ENCODE data around the gene SYT5. TPM values are rescaled to one million over a fixed set of nuclear protein-coding genes. Genes with fewer than 3 reads are reported as not detected.
A peak's percentile ranks its signal among the peaks of the same experiment; 100 is the strongest.

Gene SYT5
- total RNA-seq, 2 experiments from 2014 or later, result 0.84 TPM; not detected in 1

GRCh38 chr19:55160986-55161365, 19.1 kb downstream of the SYT5 start:
- ChIA-PET CTCF (ENCODE audit: unreplicated experiment) (interaction anchor here (0.6 to 1.5 kb wide), 2 partner anchors 9 kb away, joined by 3 to 4 read pairs; no protein-coding TSS in a partner anchor), POLR2A (no interaction called here)
- peaks cover 5% of the 10 kb centered on the region for H3K4me1 ChIP-seq (ENCODE audit: insufficient read depth, low read length, poor library complexity, severe bottlenecking)
- BruUV-seq (replicated peaks), result no TSS peak
- peak overlapping the region; percentile 22 for H3K4me3 ChIP-seq (ENCODE audit: low read depth, low read length, poor library complexity, severe bottlenecking)
- H3K4me2 ChIP-seq (ENCODE audit: low read length), result 0 out of 2 replicates have a peak overlapping the region, but pooled peaks have one; percentile 18
- no peak overlapping the region for H2AFZ ChIP-seq (ENCODE audit: low read length)
- no peaks in the 10 kb centered on the region for H3K36me3 ChIP-seq (ENCODE audit: insufficient read depth, low read length)
- DNase-seq (ENCODE audit: low spot score), result no peak
- H3K27ac ChIP-seq (ENCODE audit: low read depth, low read length, poor library complexity, severe bottlenecking), result no peak overlapping the region
- intact Hi-C loops (cut with micrococcal nuclease; ENCODE audit: unreplicated experiment), result loop anchor here (1.0 to 5.0 kb wide), 3 partner anchors 20 to 279 kb away; no protein-coding TSS in a partner anchor
- no peaks in the 10 kb centered on the region for H3K9me2 ChIP-seq (ENCODE audit: insufficient read depth, low read length)
- no peaks in the 10 kb centered on the region for H3K9me3 ChIP-seq (ENCODE audit: low read length)
- TF ChIP-seq CTCF (conservative IDR thresholded peaks at IDR 0.05; ENCODE audit: low read length) (no peak), EZH2phosphoT487 (IDR thresholded peaks at IDR 0.05; ENCODE audit: borderline replicate concordance, low read depth, low read length) (no peak)
- no peaks in the 10 kb centered on the region for H3K79me2 ChIP-seq (ENCODE audit: insufficient read depth, low read depth, low read length)
- no peaks in the 10 kb centered on the region for H4K20me1 ChIP-seq (ENCODE audit: insufficient read depth, low read length)

- Histone ChIP-seq H3K36me3 (ENCODE audit: insufficient read depth, low read length) (no peaks in the 10 kb centered on the region), H3K4me2 (ENCODE audit: low read length) (peak overlapping the region; percentile 18; the same call in 1 of the 2 replicates), H3K27ac (ENCODE audit: low read depth, low read length, poor library complexity, severe bottlenecking) (no peak overlapping the region), H3K4me3 (ENCODE audit: low read depth, low read length, poor library complexity, severe bottlenecking) (peak overlapping the region; percentile 22), H2AFZ (ENCODE audit: low read length) (no peak overlapping the region), H3K4me1 (ENCODE audit: insufficient read depth, low read length, poor library complexity, severe bottlenecking) (peaks cover 5% of the 10 kb centered on the region), H3K9me3 (ENCODE audit: low read length) (no peaks in the 10 kb centered on the region), H3K9me2 (ENCODE audit: insufficient read depth, low read length) (no peaks in the 10 kb centered on the region), H3K79me2 (ENCODE audit: insufficient read depth, low read depth, low read length) (no peaks in the 10 kb centered on the region), H4K20me1 (ENCODE audit: insufficient read depth, low read length) (no peaks in the 10 kb centered on the region)
- CTCF ChIA-PET (ENCODE audit: unreplicated experiment), result interaction anchor here (0.6 to 1.5 kb wide), 2 partner anchors 9 to 10 kb away, joined by 3 to 4 read pairs; no protein-coding TSS in a partner anchor
- intact Hi-C loops (cut with micrococcal nuclease; ENCODE audit: unreplicated experiment), result loop anchor here (1.0 to 5.0 kb wide), 3 partner anchors 19 to 278 kb away; no protein-coding TSS in a partner anchor
- DNase-seq (ENCODE audit: low spot score), result peak; percentile 95
- POLR2A ChIA-PET, result no interaction called here
- TF ChIP-seq CTCF (conservative IDR thresholded peaks at IDR 0.05; ENCODE audit: low read length) (peak; percentile 98), EZH2phosphoT487 (IDR thresholded peaks at IDR 0.05; ENCODE audit: borderline replicate concordance, low read depth, low read length) (no peak)
- BruUV-seq (replicated peaks), result no TSS peak
These were observed 19.7 kb downstream of the SYT5 start for GRCh38 chr19:55160128-55160985.

All from OCI-LY7 (cell line).